ENCODE measurements around the gene CAPNS2.

The CAPNS2 gene

GRCh38 chr16:55559933-55560516 is 6.5 kb upstream of the CAPNS2 start:
- TF ChIP-seq NFIC (IDR thresholded peaks at IDR 0.05) (no peak), TCF12 (IDR thresholded peaks at IDR 0.05; ENCODE audit: low read depth) (no peak), CREB1 (IDR thresholded peaks at IDR 0.05; ENCODE audit: low read depth) (no peak), CEBPB (IDR thresholded peaks at IDR 0.05) (no peak), USF1 (IDR thresholded peaks at IDR 0.05) (no peak), TAF1 (IDR thresholded peaks at IDR 0.05; ENCODE audit: low read depth) (no peak), EGR1 (IDR thresholded peaks at IDR 0.05) (no peak), FOXM1 (IDR thresholded peaks at IDR 0.05; ENCODE audit: borderline replicate concordance, low read depth) (no peak)

GRCh38 chr16:55561319-55561848 is 5.1 kb upstream of the CAPNS2 start:
- TF ChIP-seq RAD21 (IDR thresholded peaks at IDR 0.05; ENCODE audit: low read depth) (no peak), TEAD4 (IDR thresholded peaks at IDR 0.05) (no peak), TAF1 (IDR thresholded peaks at IDR 0.05; ENCODE audit: low read depth) (no peak), EP300 (IDR thresholded peaks at IDR 0.05; ENCODE audit: borderline replicate concordance) (no peak), USF1 (IDR thresholded peaks at IDR 0.05) (no peak), REST (IDR thresholded peaks at IDR 0.05; ENCODE audit: low read depth) (no peak), ZBTB7A (IDR thresholded peaks at IDR 0.05; ENCODE audit: low read depth) (no peak), TCF12 (IDR thresholded peaks at IDR 0.05; ENCODE audit: low read depth) (no peak), CEBPB (IDR thresholded peaks at IDR 0.05) (no peak), YY1 (IDR thresholded peaks at IDR 0.05; ENCODE audit: low read depth) (no peak), MAX (IDR thresholded peaks at IDR 0.05) (no peak)

GRCh38 chr16:55562936-55563335 is 3.5 kb upstream of the CAPNS2 start:
- TF ChIP-seq FOXM1 (IDR thresholded peaks at IDR 0.05; ENCODE audit: borderline replicate concordance, low read depth), result no peak
- no peak for TF ChIP-seq YY1 (IDR thresholded peaks at IDR 0.05; ENCODE audit: low read depth)
- TF ChIP-seq TAF1 (IDR thresholded peaks at IDR 0.05; ENCODE audit: low read depth), result no peak
- no peak for TF ChIP-seq EP300 (IDR thresholded peaks at IDR 0.05; ENCODE audit: borderline replicate concordance)
- TF ChIP-seq TCF12 (IDR thresholded peaks at IDR 0.05; ENCODE audit: low read depth), result no peak
- TF ChIP-seq USF1 (IDR thresholded peaks at IDR 0.05), result no peak

- TF ChIP-seq MAX (IDR thresholded peaks at IDR 0.05) (no peak), TCF12 (IDR thresholded peaks at IDR 0.05; ENCODE audit: low read depth) (no peak), TEAD4 (IDR thresholded peaks at IDR 0.05) (no peak), CEBPB (IDR thresholded peaks at IDR 0.05) (no peak), USF1 (IDR thresholded peaks at IDR 0.05) (no peak), ZBTB7A (IDR thresholded peaks at IDR 0.05; ENCODE audit: low read depth) (no peak), YY1 (IDR thresholded peaks at IDR 0.05; ENCODE audit: low read depth) (no peak), EP300 (IDR thresholded peaks at IDR 0.05; ENCODE audit: borderline replicate concordance) (no peak), TAF1 (IDR thresholded peaks at IDR 0.05; ENCODE audit: low read depth) (no peak), RAD21 (IDR thresholded peaks at IDR 0.05; ENCODE audit: low read depth) (no peak), REST (IDR thresholded peaks at IDR 0.05; ENCODE audit: low read depth) (no peak), FOXM1 (IDR thresholded peaks at IDR 0.05; ENCODE audit: borderline replicate concordance, low read depth) (no peak), CREB1 (IDR thresholded peaks at IDR 0.05; ENCODE audit: low read depth) (no peak), NFIC (IDR thresholded peaks at IDR 0.05) (no peak)
Observed at GRCh38 chr16:55563797-55564196, 2.7 kb upstream of the CAPNS2 start.

GRCh38 chr16:55565086-55565485 is 1.4 kb upstream of the CAPNS2 start:
- no peak for TF ChIP-seq RAD21 (IDR thresholded peaks at IDR 0.05; ENCODE audit: low read depth)
- TF ChIP-seq ZBTB7A (IDR thresholded peaks at IDR 0.05; ENCODE audit: low read depth), result no peak
- TF ChIP-seq NFIC (IDR thresholded peaks at IDR 0.05), result no peak
- TF ChIP-seq TCF12 (IDR thresholded peaks at IDR 0.05; ENCODE audit: low read depth), result no peak
- no peak for TF ChIP-seq EP300 (IDR thresholded peaks at IDR 0.05; ENCODE audit: borderline replicate concordance)
- TF ChIP-seq CREB1 (IDR thresholded peaks at IDR 0.05; ENCODE audit: low read depth), result no peak
- TF ChIP-seq TAF1 (IDR thresholded peaks at IDR 0.05; ENCODE audit: low read depth), result no peak
- TF ChIP-seq EGR1 (IDR thresholded peaks at IDR 0.05), result no peak
- TF ChIP-seq TEAD4 (IDR thresholded peaks at IDR 0.05), result no peak
- TF ChIP-seq REST (IDR thresholded peaks at IDR 0.05; ENCODE audit: low read depth), result no peak
- no peak for TF ChIP-seq MAX (IDR thresholded peaks at IDR 0.05)
- TF ChIP-seq FOXM1 (IDR thresholded peaks at IDR 0.05; ENCODE audit: borderline replicate concordance, low read depth), result no peak
- no peak for TF ChIP-seq CEBPB (IDR thresholded peaks at IDR 0.05)
- no peak for TF ChIP-seq USF1 (IDR thresholded peaks at IDR 0.05)
- TF ChIP-seq YY1 (IDR thresholded peaks at IDR 0.05; ENCODE audit: low read depth), result no peak
